NCI-H748 (cell line): Measurements from ENCODE around the gene HIP1R.

Source experiments
- DNase-seq: peaks from one replicate; lab custom pipeline; 2025; ENCODE audit not compliant: unreplicated experiment; lab: John Stamatoyannopoulos, UW

Gene HIP1R

DNA sequence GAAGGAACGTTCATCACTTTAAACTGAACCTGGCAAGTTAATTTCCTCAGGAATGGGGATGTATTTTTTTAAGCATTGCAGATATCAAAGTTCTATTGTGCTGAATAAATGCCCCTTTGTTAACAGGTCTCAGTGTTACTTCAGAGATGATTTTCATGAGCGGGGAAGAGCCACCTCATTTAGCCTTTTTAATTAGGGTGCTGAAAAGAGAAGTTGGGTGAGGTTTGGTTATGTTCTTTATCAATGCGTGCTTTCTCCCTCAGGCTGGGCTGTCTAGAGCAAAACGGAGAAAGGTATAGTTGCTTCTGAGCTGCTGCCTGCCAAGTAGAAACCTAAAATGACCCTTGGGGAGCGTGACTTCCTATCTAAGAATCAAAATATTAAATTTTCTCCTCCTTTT is 8.0 kb upstream of the HIP1R start:
- DNase-seq, result peak; percentile 29

GRCh38 chr12:122830517-122831214 is 4.6 kb upstream of the HIP1R start:
- DNase-seq, result no peak

DNA sequence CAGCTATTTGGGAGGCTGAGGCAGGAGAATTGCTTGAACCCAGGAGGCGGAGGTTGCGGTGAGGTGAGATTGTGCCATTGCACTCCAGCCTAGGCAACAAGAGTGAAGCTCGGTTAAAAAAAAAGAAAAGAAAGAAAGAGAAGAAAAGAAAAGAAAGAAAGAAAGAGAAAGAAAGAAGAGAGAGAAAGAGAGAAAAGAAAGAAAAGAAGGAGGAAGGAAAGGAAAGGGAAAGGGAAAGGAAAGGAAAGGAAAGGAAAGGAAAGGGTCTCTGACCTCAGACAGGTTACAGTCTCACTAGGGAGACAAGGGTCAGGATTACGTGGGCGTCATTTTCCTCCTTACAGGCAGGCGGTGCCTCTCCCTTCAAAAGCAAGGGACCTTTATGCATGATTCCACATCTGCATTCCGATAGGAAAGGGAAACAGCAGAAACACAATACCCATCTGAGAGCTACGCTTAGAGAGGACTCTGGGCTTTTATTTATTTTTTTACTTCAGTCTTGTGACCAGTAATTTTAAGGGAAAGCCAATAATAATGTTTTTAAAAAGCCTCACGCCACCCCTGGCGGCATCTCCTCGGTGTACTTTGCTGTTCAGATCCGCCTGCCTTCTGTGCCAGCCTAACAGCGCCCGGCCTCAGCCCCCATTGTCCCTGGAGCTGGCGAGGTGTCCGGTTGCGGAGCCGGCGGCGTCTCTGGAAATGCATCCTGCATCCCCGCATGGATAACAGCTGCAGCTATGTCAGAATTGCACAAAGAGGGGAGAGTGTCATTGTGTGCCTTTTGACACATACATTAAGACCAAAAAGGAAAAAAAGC is 945 bp upstream of the HIP1R start:
- peak; percentile 89 for DNase-seq

DNA sequence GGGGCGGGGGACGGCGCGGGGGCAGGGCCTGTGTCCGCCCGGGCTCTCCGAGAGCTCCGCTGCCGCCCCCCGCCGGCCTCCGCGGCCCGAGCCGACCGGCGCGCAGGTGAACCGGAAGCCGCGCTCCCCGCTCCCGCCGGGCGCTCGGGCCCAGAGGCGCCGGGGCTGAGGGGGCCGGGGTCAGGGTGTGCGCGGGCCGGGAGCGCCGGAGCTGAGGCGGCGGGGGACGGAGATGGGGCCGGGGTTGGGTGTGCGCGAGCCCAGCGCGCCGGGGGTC is 431 bp downstream of the HIP1R start:
- DNase-seq, result peak; percentile 67

DNA sequence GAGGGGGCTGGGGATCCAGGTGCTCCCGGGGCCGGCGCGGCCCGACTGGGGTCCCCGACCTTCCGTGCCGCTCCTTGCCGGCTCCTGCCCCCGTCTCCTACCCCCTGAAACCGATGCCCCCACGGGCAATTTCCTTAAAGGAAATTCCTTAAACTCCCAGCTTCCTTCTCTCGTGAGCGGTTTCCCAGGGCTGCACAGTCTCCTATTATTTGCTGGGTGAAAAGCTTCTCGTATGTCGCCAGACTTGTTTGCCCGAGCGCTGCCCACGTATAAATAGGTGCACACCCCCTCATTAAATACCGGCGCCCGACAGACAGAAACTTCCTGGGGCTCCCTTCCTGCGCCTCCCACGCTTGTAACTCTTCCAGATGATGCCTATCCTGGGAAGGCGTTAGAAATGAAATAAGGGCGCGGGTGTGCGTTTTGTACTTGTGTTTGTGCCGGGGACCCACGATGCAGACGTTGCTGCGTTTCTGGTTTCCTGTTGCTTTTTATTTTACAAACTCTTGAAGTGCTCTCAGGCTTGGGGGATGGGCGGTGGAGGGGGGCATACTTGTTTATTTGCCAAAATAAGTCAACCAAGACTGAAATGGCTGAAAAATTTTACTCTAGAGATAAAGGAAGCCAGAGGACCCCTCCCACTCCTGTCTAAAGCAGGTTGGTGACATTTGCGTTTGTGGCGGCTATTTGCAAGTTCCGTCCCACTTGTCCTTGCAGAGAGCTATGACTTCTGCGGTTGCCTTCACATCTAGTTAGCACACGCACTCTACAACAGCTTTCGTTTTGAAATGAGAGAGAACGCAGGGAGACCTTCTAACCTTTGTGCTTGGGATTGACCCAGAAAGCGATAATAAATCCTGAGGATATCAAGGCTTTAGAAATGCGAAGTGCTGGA is 1.0 kb downstream of the HIP1R start:
- DNase-seq, result peak; percentile 69

DNA sequence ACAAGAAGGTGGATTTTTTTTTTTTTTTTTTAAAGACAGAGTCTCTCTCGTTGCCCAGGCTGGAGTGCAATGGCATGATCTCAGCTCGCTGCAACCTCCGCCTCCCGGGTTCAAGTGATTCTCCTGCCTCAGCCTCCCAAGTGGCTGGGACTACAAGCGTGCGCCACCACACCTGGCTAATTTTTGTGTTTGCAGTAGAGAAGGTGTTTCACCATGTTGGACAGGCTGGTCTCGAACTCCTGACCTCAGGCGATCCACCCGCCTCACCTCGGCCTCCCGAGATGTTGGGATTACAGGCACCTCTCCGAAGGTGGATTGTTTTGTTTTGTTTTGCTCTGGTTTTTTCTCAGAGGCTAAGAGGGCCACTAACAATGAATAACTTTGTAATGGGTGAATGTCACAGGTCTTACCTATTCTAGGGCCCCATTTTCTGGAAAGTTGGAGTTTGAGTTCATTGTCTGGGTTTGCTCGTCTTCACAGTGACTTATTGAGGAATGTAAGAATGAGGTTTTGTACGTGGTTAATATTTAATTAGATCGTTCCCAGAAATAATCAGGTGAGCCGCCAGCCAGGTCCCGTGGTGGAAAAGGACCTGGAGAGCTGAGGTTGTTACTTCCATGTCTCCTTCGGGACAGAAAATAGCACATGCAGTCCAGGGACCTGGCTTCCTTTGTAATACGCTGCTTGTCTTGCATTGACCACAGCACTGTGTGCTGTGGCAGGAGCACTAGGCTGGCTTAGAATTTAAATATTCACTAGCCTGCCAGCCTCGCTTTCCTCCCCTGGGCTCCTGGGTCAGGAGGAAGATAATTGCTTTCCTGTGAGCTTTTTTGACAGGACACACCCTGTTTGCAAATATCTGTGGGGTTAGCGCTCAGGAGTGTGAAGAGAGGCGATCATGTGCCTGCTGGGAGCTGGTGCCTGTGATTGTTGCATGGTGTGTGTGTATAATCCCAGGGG is 2.3 kb downstream of the HIP1R start:
- peak; percentile 91 for DNase-seq

DNA sequence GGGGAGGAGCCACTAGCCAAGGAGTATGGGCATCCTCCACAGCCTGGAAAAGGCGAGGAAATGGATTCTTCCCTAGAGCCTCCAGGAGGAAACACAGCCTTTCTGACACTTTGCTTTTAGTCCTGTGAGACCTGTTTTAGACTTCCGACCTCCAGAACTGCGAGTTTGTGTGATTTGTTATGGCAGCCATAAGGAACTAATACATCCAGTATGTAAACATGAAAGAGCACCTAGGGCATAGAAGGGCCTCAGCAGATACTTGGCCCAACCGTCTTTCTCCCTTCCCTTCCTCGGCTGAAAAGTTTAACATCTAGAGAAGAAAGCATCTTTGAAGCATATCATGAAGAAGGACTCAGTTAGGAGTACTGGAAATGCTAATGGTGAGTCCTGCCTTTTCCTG is 3.6 kb downstream of the HIP1R start:
- DNase-seq, result no peak

GRCh38 chr12:122839907-122840554 is 4.8 kb downstream of the HIP1R start:
- DNase-seq, result no peak

GRCh38 chr12:122840580-122841513 is 5.6 kb downstream of the HIP1R start:
- no peak for DNase-seq

GRCh38 chr12:122841544-122842321 is 6.5 kb downstream of the HIP1R start:
- no peak for DNase-seq

DNA sequence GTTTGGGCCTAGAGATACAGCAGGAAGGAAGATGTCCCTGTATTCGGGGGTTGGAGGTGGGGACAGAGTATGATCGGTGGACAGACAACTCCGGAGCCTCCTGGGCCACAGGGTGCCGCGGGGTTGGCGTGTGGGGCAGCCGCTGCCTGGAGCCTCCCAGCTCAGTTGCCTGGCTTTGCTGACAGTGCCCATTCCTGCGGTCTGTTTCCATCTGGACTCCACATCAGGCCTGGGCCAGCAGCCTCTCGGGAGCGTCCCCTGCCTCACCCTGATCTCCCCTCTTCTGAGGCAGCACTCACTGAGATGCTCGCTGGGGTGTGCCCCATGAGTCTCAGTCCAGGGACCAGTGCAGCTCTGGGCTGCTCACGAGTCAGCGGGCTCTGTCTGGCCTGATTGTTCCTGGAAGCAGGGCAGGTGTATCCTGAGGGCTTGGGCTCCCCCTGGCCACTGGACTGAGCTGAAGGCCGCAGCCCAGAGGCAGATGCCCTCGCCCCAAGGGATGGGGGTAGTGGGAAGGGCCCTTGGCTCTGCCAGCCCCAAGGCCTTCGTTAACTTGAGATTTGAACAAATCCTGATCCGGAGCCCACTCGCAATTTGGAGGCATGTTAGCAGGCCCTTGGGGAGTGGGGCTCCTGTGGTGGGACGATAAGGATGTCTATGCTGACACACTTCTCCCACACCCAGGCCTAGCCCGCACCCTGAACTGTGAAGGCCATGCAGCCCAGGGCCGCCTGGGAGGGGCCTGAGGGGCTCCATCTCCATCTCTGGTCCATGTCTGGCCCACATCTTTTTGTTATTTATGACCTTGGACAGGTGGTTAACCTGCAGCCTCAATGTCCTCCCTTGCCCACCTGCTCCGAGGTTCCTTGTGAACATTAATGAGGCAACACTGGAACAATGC is 7.5 kb downstream of the HIP1R start:
- DNase-seq, result no peak

- no peak for DNase-seq
Observed at GRCh38 chr12:122843455-122843854, 8.2 kb downstream of the HIP1R start.

DNA sequence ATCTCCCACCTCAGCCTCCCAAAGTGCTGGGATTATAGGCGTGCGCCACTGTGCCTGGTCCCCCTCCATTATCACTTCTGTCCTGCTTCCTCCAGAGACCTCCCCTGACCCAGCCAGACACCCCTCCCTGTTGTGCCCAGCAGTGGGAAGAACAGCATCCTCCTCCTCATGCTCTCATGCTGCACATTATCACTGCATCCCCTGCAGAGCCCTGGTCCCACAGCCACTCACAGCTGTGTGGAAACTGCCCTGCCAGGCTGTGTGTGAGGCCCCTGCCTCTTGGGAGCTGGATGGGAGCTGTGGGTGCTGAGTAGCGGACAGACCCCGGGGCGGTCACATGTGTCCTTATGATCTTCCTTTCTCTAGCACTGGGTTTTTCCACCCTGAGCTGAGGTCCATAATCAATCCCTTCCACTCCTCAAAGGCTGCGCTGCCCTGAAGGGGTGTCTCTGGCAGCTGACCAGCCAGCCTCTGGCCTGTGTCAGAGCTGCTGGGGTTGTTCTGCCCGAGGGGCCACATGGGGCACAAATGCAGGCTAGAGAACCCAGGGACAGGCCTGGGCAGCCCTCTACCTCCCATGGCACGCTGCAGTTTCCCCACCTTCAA is 9.2 kb downstream of the HIP1R start:
- no peak for DNase-seq

GRCh38 chr12:122845041-122845864 is 10.0 kb downstream of the HIP1R start:
- DNase-seq, result no peak

- DNase-seq, result no peak
Observed at GRCh38 chr12:122845865-122846621, 10.8 kb downstream of the HIP1R start.
